ENCODE data around the gene ZNF337.
"Not testable (repeated sequence)": the region's sequence is repeated elsewhere in the genome, so short reads cannot be mapped to it uniquely, and the experiment has no call there.

Gene ZNF337

GRCh38 chr20:25723975-25724374 is 27.3 kb upstream of the ZNF337 start:
- H3K4me3 ChIP-seq (ENCODE audit: low read length), result no peak overlapping the region
- WGBS (ENCODE audit: insufficient coverage, insufficient read length), result no CpG with 5 or more reads among the region's 2 CpGs
- H3K36me3 ChIP-seq (ENCODE audit: control insufficient read depth, insufficient read depth, low read length), result no peaks in the 10 kb centered on the region
- no peaks in the 10 kb centered on the region for H3K9me3 ChIP-seq (ENCODE audit: control insufficient read depth, insufficient read depth, low read length)
- H3K27ac ChIP-seq (ENCODE audit: low read length), result no peak overlapping the region
- peaks cover 3% of the 10 kb centered on the region; the same call in 1 of the 2 replicates for H3K4me1 ChIP-seq (ENCODE audit: control insufficient read depth, insufficient read depth, low read length)
- DNase-seq (ENCODE audit: low read depth, low spot score), result no peak
- H3K27me3 ChIP-seq (ENCODE audit: control insufficient read depth, insufficient read depth, low read length), result no peaks in the 10 kb centered on the region

- Histone ChIP-seq H3K4me1 (ENCODE audit: control insufficient read depth, insufficient read depth, low read length) (peaks cover 3% of the 10 kb centered on the region; the same call in 1 of the 2 replicates), H3K9me3 (ENCODE audit: control insufficient read depth, insufficient read depth, low read length) (no peaks in the 10 kb centered on the region), H3K36me3 (ENCODE audit: control insufficient read depth, insufficient read depth, low read length) (no peaks in the 10 kb centered on the region), H3K27me3 (ENCODE audit: control insufficient read depth, insufficient read depth, low read length) (no peaks in the 10 kb centered on the region), H3K4me3 (ENCODE audit: low read length) (no peak overlapping the region; the same call in 1 of the 2 replicates), H3K27ac (ENCODE audit: low read length) (no peak overlapping the region)
- no CpG with 5 or more reads among the region's 7 CpGs for WGBS (ENCODE audit: insufficient coverage, insufficient read length)
- no peak for DNase-seq (ENCODE audit: low read depth, low spot score)
Observed at GRCh38 chr20:25720285-25720684, 23.6 kb upstream of the ZNF337 start.

DNA sequence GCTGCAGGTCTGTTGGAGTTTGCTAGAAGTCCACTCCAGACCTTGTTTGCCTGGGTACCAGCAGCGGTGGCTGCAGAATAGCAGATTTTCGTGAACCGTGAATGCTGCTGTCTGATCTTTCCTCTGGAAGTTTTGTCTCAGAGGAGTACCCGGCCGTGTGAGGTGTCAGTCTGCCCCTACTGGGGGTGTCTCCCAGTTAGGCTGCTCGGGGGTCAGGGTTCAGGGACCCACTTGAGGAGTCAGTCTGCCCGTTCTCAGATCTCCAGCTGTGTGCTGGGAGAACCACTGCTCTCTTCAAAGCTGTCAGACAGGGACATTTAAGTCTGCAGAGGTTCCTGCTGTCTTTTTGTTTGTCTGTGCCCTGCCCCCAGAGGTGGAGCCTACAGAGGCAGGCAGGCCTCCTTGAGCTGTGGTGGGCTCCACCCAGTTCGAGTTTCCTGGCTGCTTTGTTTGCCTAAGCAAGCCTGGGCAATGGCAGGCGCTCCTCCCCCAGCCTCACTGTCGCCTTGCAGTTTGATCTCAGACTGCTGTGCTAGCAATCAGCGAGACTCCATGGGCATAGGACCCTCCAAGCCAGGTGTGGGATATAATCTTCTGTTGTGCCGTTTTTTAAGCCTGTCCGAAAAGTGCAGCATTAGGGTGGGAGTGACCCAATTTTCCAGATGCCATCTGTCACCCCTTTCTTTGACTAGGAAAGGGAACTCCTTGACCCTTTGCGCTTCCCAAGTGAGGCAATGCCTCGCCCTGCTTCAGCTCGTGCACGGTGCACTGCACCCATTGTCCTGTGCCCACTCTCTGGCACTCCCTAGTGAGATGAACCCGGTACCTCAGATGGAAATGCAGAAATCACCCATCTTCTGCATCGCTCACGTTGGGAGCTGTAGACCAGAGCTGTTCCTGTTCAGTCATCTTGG is 22.5 kb upstream of the ZNF337 start:
- H3K27me3 ChIP-seq (ENCODE audit: control insufficient read depth, insufficient read depth, low read length); H3K9me3 ChIP-seq (ENCODE audit: control insufficient read depth, insufficient read depth, low read length); DNase-seq (ENCODE audit: low read depth, low spot score); H3K4me1 ChIP-seq (ENCODE audit: control insufficient read depth, insufficient read depth, low read length); H3K4me3 ChIP-seq (ENCODE audit: low read length); H3K36me3 ChIP-seq (ENCODE audit: control insufficient read depth, insufficient read depth, low read length); H3K27ac ChIP-seq (ENCODE audit: low read length): not testable (repeated sequence)
- no CpG with 5 or more reads among the region's 20 CpGs for WGBS (ENCODE audit: insufficient coverage, insufficient read length)

GRCh38 chr20:25707695-25708094 is 11.0 kb upstream of the ZNF337 start:
- Histone ChIP-seq H3K4me3 (ENCODE audit: low read length) (no peak overlapping the region), H3K27ac (ENCODE audit: low read length) (no peak overlapping the region), H3K36me3 (ENCODE audit: control insufficient read depth, insufficient read depth, low read length) (no peaks in the 10 kb centered on the region), H3K9me3 (ENCODE audit: control insufficient read depth, insufficient read depth, low read length) (no peaks in the 10 kb centered on the region), H3K27me3 (ENCODE audit: control insufficient read depth, insufficient read depth, low read length) (no peaks in the 10 kb centered on the region), H3K4me1 (ENCODE audit: control insufficient read depth, insufficient read depth, low read length) (no peaks in the 10 kb centered on the region)
- no peak for DNase-seq (ENCODE audit: low read depth, low spot score)

GRCh38 chr20:25706793-25707192 is 10.1 kb upstream of the ZNF337 start:
- WGBS (ENCODE audit: insufficient coverage, insufficient read length), result no CpG with 5 or more reads among the region's 6 CpGs
- no peaks in the 10 kb centered on the region for H3K27me3 ChIP-seq (ENCODE audit: control insufficient read depth, insufficient read depth, low read length)
- DNase-seq (ENCODE audit: low read depth, low spot score), result no peak
- no peak overlapping the region for H3K4me3 ChIP-seq (ENCODE audit: low read length)
- H3K27ac ChIP-seq (ENCODE audit: low read length), result no peak overlapping the region
- no peaks in the 10 kb centered on the region for H3K36me3 ChIP-seq (ENCODE audit: control insufficient read depth, insufficient read depth, low read length)
- H3K4me1 ChIP-seq (ENCODE audit: control insufficient read depth, insufficient read depth, low read length), result no peaks in the 10 kb centered on the region
- H3K9me3 ChIP-seq (ENCODE audit: control insufficient read depth, insufficient read depth, low read length), result no peaks in the 10 kb centered on the region

DNA sequence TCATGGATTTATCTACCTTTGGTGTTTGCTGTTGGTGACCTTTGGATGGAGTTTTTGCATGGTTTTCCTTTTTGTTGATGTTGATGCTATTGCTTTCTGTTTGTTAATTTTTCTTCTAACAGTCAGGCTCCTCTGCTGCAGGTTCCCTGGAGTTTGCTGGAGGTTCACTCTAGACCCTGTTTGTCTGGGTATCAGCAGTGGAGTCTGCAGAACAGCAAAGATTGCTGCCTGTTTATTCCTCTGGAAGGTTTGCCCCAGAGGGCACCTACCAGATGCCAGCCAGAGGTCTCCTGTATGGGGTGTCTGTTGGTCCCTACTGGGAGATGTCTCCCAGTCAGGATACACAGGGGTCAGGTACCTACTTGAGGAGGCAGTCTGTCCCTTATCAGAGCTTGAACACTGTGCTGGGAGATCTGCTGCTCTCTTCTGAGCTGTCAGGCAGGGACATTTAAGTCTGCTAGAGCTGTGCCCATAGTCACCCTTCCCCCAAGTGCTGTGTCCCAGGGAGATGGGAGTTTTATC is 9.2 kb upstream of the ZNF337 start:
- H3K4me3 ChIP-seq (ENCODE audit: low read length), result no peak overlapping the region
- H3K27ac ChIP-seq (ENCODE audit: low read length), result no peak overlapping the region
- no peaks in the 10 kb centered on the region for H3K4me1 ChIP-seq (ENCODE audit: control insufficient read depth, insufficient read depth, low read length)
- DNase-seq (ENCODE audit: low read depth, low spot score), result no peak
- no peaks in the 10 kb centered on the region for H3K9me3 ChIP-seq (ENCODE audit: control insufficient read depth, insufficient read depth, low read length)
- no peaks in the 10 kb centered on the region for H3K36me3 ChIP-seq (ENCODE audit: control insufficient read depth, insufficient read depth, low read length)
- no peaks in the 10 kb centered on the region for H3K27me3 ChIP-seq (ENCODE audit: control insufficient read depth, insufficient read depth, low read length)

GRCh38 chr20:25704303-25704702 is 7.7 kb upstream of the ZNF337 start:
- not testable (repeated sequence) for H3K4me3 ChIP-seq (ENCODE audit: low read length); DNase-seq (ENCODE audit: low read depth, low spot score); H3K36me3 ChIP-seq (ENCODE audit: control insufficient read depth, insufficient read depth, low read length); H3K27me3 ChIP-seq (ENCODE audit: control insufficient read depth, insufficient read depth, low read length); H3K4me1 ChIP-seq (ENCODE audit: control insufficient read depth, insufficient read depth, low read length); H3K27ac ChIP-seq (ENCODE audit: low read length); H3K9me3 ChIP-seq (ENCODE audit: control insufficient read depth, insufficient read depth, low read length)
- WGBS (ENCODE audit: insufficient coverage, insufficient read length), result no CpG with 5 or more reads among the region's 2 CpGs

DNA sequence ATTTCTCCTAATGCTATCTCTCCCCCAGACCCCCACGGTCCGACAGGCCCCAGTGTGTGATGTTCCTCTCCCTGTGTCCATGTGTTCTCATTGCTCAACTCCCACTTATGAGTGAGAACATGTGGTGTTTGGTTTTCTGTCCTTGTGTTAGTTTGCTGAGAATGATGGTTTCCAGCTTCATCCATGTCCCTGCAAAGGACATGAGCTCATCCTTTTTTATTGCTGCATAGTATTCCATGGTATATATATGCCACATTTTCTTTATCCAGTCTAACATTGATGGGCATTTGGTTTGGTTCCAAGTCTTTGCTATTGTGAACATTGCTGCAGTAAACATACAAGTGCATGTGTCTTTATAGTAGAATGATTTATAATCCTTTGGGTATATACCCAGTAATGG is 4.2 kb upstream of the ZNF337 start:
- not testable (repeated sequence) for H3K9me3 ChIP-seq (ENCODE audit: control insufficient read depth, insufficient read depth, low read length); H3K27me3 ChIP-seq (ENCODE audit: control insufficient read depth, insufficient read depth, low read length); DNase-seq (ENCODE audit: low read depth, low spot score); H3K27ac ChIP-seq (ENCODE audit: low read length); H3K4me3 ChIP-seq (ENCODE audit: low read length); H3K36me3 ChIP-seq (ENCODE audit: control insufficient read depth, insufficient read depth, low read length); H3K4me1 ChIP-seq (ENCODE audit: control insufficient read depth, insufficient read depth, low read length)
- no CpG with 5 or more reads among the region's 2 CpGs for WGBS (ENCODE audit: insufficient coverage, insufficient read length)

DNA sequence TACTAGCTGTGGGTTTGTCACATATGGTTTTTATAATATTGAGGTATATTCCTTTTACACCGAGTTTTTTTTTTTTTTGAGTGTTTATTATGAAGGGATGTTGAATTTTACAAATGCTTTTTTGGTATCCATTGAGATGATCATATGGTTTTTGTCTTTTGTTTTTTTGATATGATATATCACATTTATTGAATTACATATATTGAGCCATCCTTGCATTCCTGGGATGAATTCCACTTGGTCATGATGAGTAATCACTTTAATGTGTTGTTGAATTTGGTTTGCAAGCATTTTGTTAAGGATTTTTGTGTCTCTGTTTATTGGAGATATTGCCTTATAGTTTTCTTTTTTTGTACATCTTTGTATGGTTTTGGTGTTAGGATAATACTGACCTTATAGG is 3.3 kb upstream of the ZNF337 start:
- Histone ChIP-seq H3K27me3 (ENCODE audit: control insufficient read depth, insufficient read depth, low read length) (no peaks in the 10 kb centered on the region), H3K9me3 (ENCODE audit: control insufficient read depth, insufficient read depth, low read length) (no peaks in the 10 kb centered on the region), H3K4me1 (ENCODE audit: control insufficient read depth, insufficient read depth, low read length) (no peaks in the 10 kb centered on the region), H3K27ac (ENCODE audit: low read length) (no peak overlapping the region), H3K36me3 (ENCODE audit: control insufficient read depth, insufficient read depth, low read length) (no peaks in the 10 kb centered on the region), H3K4me3 (ENCODE audit: low read length) (no peak overlapping the region)
- 100% methylated on average over 1 of the region's 1 CpG for WGBS (ENCODE audit: insufficient coverage, insufficient read length)
- DNase-seq (ENCODE audit: low read depth, low spot score), result no peak

DNA sequence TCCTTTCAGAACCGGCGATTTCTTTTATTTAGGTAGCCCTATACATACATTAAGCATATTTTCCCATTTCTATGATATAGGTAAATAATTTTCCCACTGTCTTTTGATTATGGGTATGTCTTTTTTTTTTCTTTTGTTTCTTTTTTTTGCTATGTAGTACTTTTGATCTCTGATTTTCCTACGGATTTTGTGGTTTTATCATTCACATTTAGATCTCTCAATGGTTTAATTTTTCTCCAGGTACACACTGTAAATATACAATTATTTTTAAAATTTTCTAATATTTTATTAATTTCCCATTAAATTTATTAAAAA is 436 bp upstream of the ZNF337 start:
- no peaks in the 10 kb centered on the region for H3K4me1 ChIP-seq (ENCODE audit: control insufficient read depth, insufficient read depth, low read length)
- H3K27me3 ChIP-seq (ENCODE audit: control insufficient read depth, insufficient read depth, low read length), result no peaks in the 10 kb centered on the region
- H3K9me3 ChIP-seq (ENCODE audit: control insufficient read depth, insufficient read depth, low read length), result no peaks in the 10 kb centered on the region
- no peaks in the 10 kb centered on the region for H3K36me3 ChIP-seq (ENCODE audit: control insufficient read depth, insufficient read depth, low read length)
- no CpG with 5 or more reads among the region's 3 CpGs for WGBS (ENCODE audit: insufficient coverage, insufficient read length)
- no peak overlapping the region for H3K27ac ChIP-seq (ENCODE audit: low read length)
- peak overlapping the region; percentile 83; the same call in 1 of the 2 replicates for H3K4me3 ChIP-seq (ENCODE audit: low read length)
- DNase-seq (ENCODE audit: low read depth, low spot score), result no peak
